Measurements from ENCODE around the gene RAD51B. TPM values are rescaled to one million over a fixed set of nuclear protein-coding genes. Genes with fewer than 3 reads are reported as not detected.

The RAD51B gene
- total RNA-seq, 5 donors from 2014 or later (not counting 1 experiment from before 2014, with no cell fraction given): 25.4 to 47.9 (median 30.0) TPM

GRCh38 chr14:68358500-68358899 lies 538.9 kb downstream of the RAD51B start:
- Histone ChIP-seq H3K27ac (ENCODE audit: low read length) (no peak overlapping the region), H3K9me3 (no peaks in the 10 kb centered on the region), H3K4me1 (ENCODE audit: control insufficient read depth in 1 of 2, extremely low read depth in 1 of 2, insufficient read depth in 2 of 2, low read length in 2 of 2) (peaks cover 19 to 35% of the 10 kb centered on the region in 2 experiments), H3K4me3 (ENCODE audit: control insufficient read depth in 1 of 2, extremely low read depth in 1 of 2, low read length in 1 of 2) (no peak overlapping the region), H3K36me3 (ENCODE audit: control insufficient read depth in 2 of 2, extremely low read depth in 1 of 2, insufficient read depth in 1 of 2, low read length in 1 of 2) (no peaks in the 10 kb centered on the region), H3K27me3 (replicated peaks in 1 of 2; ENCODE audit: control insufficient read depth in 2 of 2, extremely low read depth in 1 of 2, insufficient read depth in 2 of 2, low read length in 1 of 2) (no peaks in the 10 kb centered on the region)
- Mint-ChIP-seq H3K4me1 (peaks cover 30 to 42% (median 35%) of the 10 kb centered on the region in 3 donors), H3K9me3 (no peaks in the 10 kb centered on the region), H3K27ac (no peak overlapping the region), H3K36me3 (peaks cover 8% of the 10 kb centered on the region), H3K4me3 (no peak overlapping the region), H3K27me3 (no peaks in the 10 kb centered on the region)
- POLR2A ChIA-PET: no interaction called here
- DNase-seq (no peak), ATAC-seq (replicated peaks in 1 of 4) (no peak)
- CTCF ChIA-PET: no interaction called here
- no CpG with 5 or more reads among the region's 1 CpG for WGBS (ENCODE audit: insufficient coverage)

DNA sequence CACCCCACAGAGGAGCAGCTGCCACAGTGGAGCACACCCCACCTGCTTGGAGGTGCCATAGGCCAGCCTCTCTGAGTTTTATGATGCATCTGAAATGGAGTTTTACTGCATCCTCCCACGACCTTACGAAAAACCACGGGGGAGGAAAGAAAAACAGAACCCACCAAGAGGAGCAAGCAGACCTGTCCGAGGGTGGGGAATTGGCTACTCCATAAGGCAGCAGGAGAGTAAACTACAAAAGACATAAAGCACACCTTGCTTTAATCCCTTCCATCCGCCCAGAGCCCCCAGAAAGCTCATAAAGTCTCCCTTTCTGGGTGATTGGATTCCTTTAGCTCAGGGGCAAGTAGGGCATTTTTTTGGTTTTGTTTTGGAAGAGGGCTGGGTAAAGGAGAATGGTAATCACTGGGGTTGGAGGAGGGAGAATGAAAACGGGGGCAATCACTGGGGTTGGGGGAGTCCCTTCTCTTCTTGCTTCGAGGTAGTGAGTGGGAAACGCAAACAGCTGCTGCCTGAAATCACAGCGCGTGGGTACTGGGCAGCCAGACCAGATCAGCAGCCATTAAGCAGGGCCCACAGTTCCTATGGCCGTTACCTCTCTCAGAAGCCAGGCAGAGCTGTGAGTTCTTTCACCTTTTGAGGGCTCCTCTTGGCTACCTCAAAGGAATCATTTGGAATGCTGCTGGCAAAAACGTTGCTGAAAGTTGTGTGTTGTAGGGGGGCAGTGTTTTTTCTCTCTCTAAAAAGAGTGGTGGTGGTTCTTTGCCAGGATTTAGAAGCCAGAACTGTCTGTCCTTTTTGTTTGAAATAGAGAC lies 539.6 kb downstream of the RAD51B start:
- peaks cover 33 to 44% (median 40%) of the 10 kb centered on the region in 3 donors for H3K4me1 Mint-ChIP-seq
- ChIA-PET CTCF (no interaction called here), POLR2A (no interaction called here)
- peak overlapping the region; percentile 84 to 85 for H3K27ac Mint-ChIP-seq
- peaks cover 8% of the 10 kb centered on the region for H3K36me3 Mint-ChIP-seq
- peak overlapping the region in 2 of 3 donors; percentile 2 to 57 for H3K4me3 Mint-ChIP-seq
- 69% methylated on average over 7 of the region's 12 CpGs for WGBS (ENCODE audit: insufficient coverage)
- no peak overlapping the region for H3K4me3 ChIP-seq (ENCODE audit: control insufficient read depth in 1 of 2, extremely low read depth in 1 of 2, low read length in 1 of 2)
- H3K27ac ChIP-seq (ENCODE audit: low read length): no peak overlapping the region
- no peaks in the 10 kb centered on the region for H3K27me3 Mint-ChIP-seq
- peaks cover 23 to 41% of the 10 kb centered on the region in 2 experiments for H3K4me1 ChIP-seq (ENCODE audit: control insufficient read depth in 1 of 2, extremely low read depth in 1 of 2, insufficient read depth in 2 of 2, low read length in 2 of 2)
- ATAC-seq (replicated peaks in 1 of 4) (peak in 1 of 4 experiments; percentile 24), DNase-seq (no peak)
- no peaks in the 10 kb centered on the region for H3K9me3 Mint-ChIP-seq
- H3K27me3 ChIP-seq (replicated peaks in 1 of 2; ENCODE audit: control insufficient read depth in 2 of 2, extremely low read depth in 1 of 2, insufficient read depth in 2 of 2, low read length in 1 of 2): no peaks in the 10 kb centered on the region
- no peaks in the 10 kb centered on the region for H3K36me3 ChIP-seq (ENCODE audit: control insufficient read depth in 2 of 2, extremely low read depth in 1 of 2, insufficient read depth in 1 of 2, low read length in 1 of 2)
- no peaks in the 10 kb centered on the region for H3K9me3 ChIP-seq

GRCh38 chr14:68359837-68360552 lies 540.4 kb downstream of the RAD51B start:
- ChIA-PET CTCF (no interaction called here), POLR2A (interaction anchor here in 1 of 2 donors (0.6 kb wide), 1 partner anchor 385 kb away, joined by 3 read pairs; no protein-coding TSS in a partner anchor)
- H3K4me1 ChIP-seq (ENCODE audit: control insufficient read depth in 1 of 2, extremely low read depth in 1 of 2, insufficient read depth in 2 of 2, low read length in 2 of 2): peaks cover 26 to 46% of the 10 kb centered on the region in 2 experiments
- Mint-ChIP-seq H3K9me3 (no peaks in the 10 kb centered on the region), H3K36me3 (peaks cover 8% of the 10 kb centered on the region), H3K27ac (peak overlapping the region; percentile 84 to 85), H3K27me3 (no peaks in the 10 kb centered on the region), H3K4me1 (peaks cover 39 to 50% (median 47%) of the 10 kb centered on the region in 3 donors), H3K4me3 (peak overlapping the region in 1 of 3 donors; percentile 57)
- DNase-seq: peak in 1 of 35 experiments; percentile 37
- WGBS (ENCODE audit: insufficient coverage): 79% methylated on average over 6 of the region's 8 CpGs
- ATAC-seq (replicated peaks in 1 of 4): peak in 1 of 4 experiments; percentile 68
- H3K36me3 ChIP-seq (ENCODE audit: control insufficient read depth in 2 of 2, extremely low read depth in 1 of 2, insufficient read depth in 1 of 2, low read length in 1 of 2): no peaks in the 10 kb centered on the region
- H3K4me3 ChIP-seq (ENCODE audit: control insufficient read depth in 1 of 2, extremely low read depth in 1 of 2, low read length in 1 of 2): no peak overlapping the region
- no peaks in the 10 kb centered on the region for H3K9me3 ChIP-seq
- H3K27ac ChIP-seq (ENCODE audit: low read length): no peak overlapping the region
- H3K27me3 ChIP-seq (replicated peaks in 1 of 2; ENCODE audit: control insufficient read depth in 2 of 2, extremely low read depth in 1 of 2, insufficient read depth in 2 of 2, low read length in 1 of 2): no peaks in the 10 kb centered on the region

DNA sequence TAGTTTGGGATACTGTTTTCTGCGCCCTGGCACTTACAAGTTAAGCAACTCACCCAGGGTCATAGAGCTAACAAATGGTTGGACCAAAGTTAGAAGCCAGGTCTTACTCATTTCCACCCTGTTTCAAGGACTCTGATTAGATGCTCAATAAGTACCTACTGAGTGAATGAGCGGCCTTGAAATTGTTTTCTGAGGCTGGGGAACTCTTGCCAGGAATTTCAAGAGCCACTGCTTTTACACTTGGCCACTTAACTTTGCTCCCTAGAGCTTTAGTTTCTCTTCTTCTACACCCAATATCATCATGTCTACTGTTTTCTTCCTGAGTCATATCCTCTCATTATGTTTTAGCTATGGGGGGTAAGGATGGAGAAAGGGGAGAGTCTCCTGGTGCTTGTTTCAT lies 541.7 kb downstream of the RAD51B start:
- CTCF ChIA-PET: no interaction called here
- H3K4me1 Mint-ChIP-seq: peaks cover 40 to 54% (median 50%) of the 10 kb centered on the region in 3 donors
- H3K27ac Mint-ChIP-seq: no peak overlapping the region
- no peaks in the 10 kb centered on the region for H3K9me3 ChIP-seq
- H3K9me3 Mint-ChIP-seq: no peaks in the 10 kb centered on the region
- peaks cover 28 to 51% of the 10 kb centered on the region in 2 experiments for H3K4me1 ChIP-seq (ENCODE audit: control insufficient read depth in 1 of 2, extremely low read depth in 1 of 2, insufficient read depth in 2 of 2, low read length in 2 of 2)
- no peak for DNase-seq
- WGBS (ENCODE audit: insufficient coverage): 100% methylated on average over 2 of the region's 2 CpGs
- H3K36me3 Mint-ChIP-seq: peaks cover 8% of the 10 kb centered on the region
- no peaks in the 10 kb centered on the region for H3K36me3 ChIP-seq (ENCODE audit: control insufficient read depth in 2 of 2, extremely low read depth in 1 of 2, insufficient read depth in 1 of 2, low read length in 1 of 2)
- POLR2A ChIA-PET: no interaction called here
- H3K27me3 Mint-ChIP-seq: no peaks in the 10 kb centered on the region
- ATAC-seq (replicated peaks in 1 of 4): no peak
- H3K27me3 ChIP-seq (replicated peaks in 1 of 2; ENCODE audit: control insufficient read depth in 2 of 2, extremely low read depth in 1 of 2, insufficient read depth in 2 of 2, low read length in 1 of 2): no peaks in the 10 kb centered on the region
- no peak overlapping the region for H3K4me3 ChIP-seq (ENCODE audit: control insufficient read depth in 1 of 2, extremely low read depth in 1 of 2, low read length in 1 of 2)
- H3K4me3 Mint-ChIP-seq: no peak overlapping the region
- no peak overlapping the region for H3K27ac ChIP-seq (ENCODE audit: low read length)

- ATAC-seq (replicated peaks in 1 of 4): no peak
- Mint-ChIP-seq H3K27me3 (no peaks in the 10 kb centered on the region), H3K36me3 (no peaks in the 10 kb centered on the region), H3K4me3 (peak overlapping the region in 1 of 3 donors; percentile 45), H3K27ac (peak overlapping the region; percentile 55 to 85), H3K4me1 (peaks cover 48 to 58% (median 56%) of the 10 kb centered on the region in 3 donors), H3K9me3 (no peaks in the 10 kb centered on the region)
- CTCF ChIA-PET: no interaction called here
- peak in 1 of 35 experiments; percentile 25 for DNase-seq
- Histone ChIP-seq H3K9me3 (no peaks in the 10 kb centered on the region), H3K27me3 (replicated peaks in 1 of 2; ENCODE audit: control insufficient read depth in 2 of 2, extremely low read depth in 1 of 2, insufficient read depth in 2 of 2, low read length in 1 of 2) (no peaks in the 10 kb centered on the region), H3K4me3 (ENCODE audit: control insufficient read depth in 1 of 2, extremely low read depth in 1 of 2, low read length in 1 of 2) (no peak overlapping the region), H3K36me3 (ENCODE audit: control insufficient read depth in 2 of 2, extremely low read depth in 1 of 2, insufficient read depth in 1 of 2, low read length in 1 of 2) (no peaks in the 10 kb centered on the region), H3K4me1 (ENCODE audit: control insufficient read depth in 1 of 2, extremely low read depth in 1 of 2, insufficient read depth in 2 of 2, low read length in 2 of 2) (peaks cover 28 to 51% of the 10 kb centered on the region in 2 experiments), H3K27ac (ENCODE audit: low read length) (no peak overlapping the region)
- POLR2A ChIA-PET: no interaction called here
- no CpG with 5 or more reads among the region's 4 CpGs for WGBS (ENCODE audit: insufficient coverage)
Observed at GRCh38 chr14:68362846-68363245, 543.3 kb downstream of the RAD51B start.

- H3K27me3 ChIP-seq (replicated peaks in 1 of 2; ENCODE audit: control insufficient read depth in 2 of 2, extremely low read depth in 1 of 2, insufficient read depth in 2 of 2, low read length in 1 of 2): no peaks in the 10 kb centered on the region
- DNase-seq: no peak
- H3K27ac ChIP-seq (ENCODE audit: low read length): no peak overlapping the region
- WGBS (ENCODE audit: insufficient coverage): 83% methylated on average over 6 of the region's 11 CpGs
- H3K27ac Mint-ChIP-seq: peak overlapping the region in 1 of 2 donors; percentile 66
- H3K4me3 Mint-ChIP-seq: peak overlapping the region in 1 of 3 donors; percentile 44
- ChIA-PET POLR2A (no interaction called here), CTCF (no interaction called here)
- H3K36me3 ChIP-seq (ENCODE audit: control insufficient read depth in 2 of 2, extremely low read depth in 1 of 2, insufficient read depth in 1 of 2, low read length in 1 of 2): no peaks in the 10 kb centered on the region
- peak in 2 of 4 experiments; percentile 17 to 20 for ATAC-seq (replicated peaks in 1 of 4)
- peaks cover 52 to 64% (median 58%) of the 10 kb centered on the region in 3 donors for H3K4me1 Mint-ChIP-seq
- peaks cover 33 to 49% of the 10 kb centered on the region in 2 experiments for H3K4me1 ChIP-seq (ENCODE audit: control insufficient read depth in 1 of 2, extremely low read depth in 1 of 2, insufficient read depth in 2 of 2, low read length in 2 of 2)
- H3K27me3 Mint-ChIP-seq: no peaks in the 10 kb centered on the region
- no peaks in the 10 kb centered on the region for H3K9me3 Mint-ChIP-seq
- H3K4me3 ChIP-seq (ENCODE audit: control insufficient read depth in 1 of 2, extremely low read depth in 1 of 2, low read length in 1 of 2): no peak overlapping the region
- no peaks in the 10 kb centered on the region for H3K36me3 Mint-ChIP-seq
- no peaks in the 10 kb centered on the region for H3K9me3 ChIP-seq
Observed at GRCh38 chr14:68363466-68363842, 543.9 kb downstream of the RAD51B start.
